PC-9 (cell line): ENCODE data around the gene ZNF341.

ENCODE experiments used
- CTCF ChIP-seq: fragments of 200-600 bp; sonication (generic); conservative IDR thresholded peaks from 2 replicates; pipeline ENCODE4 v1.6.1; 2017; ENCODE audit warnings: mixed run types, antibody characterized with exemption, mild to moderate bottlenecking, moderate library complexity
- EZH2 ChIP-seq: fragments of 200-600 bp; sonication (generic); IDR thresholded peaks from 2 replicates; pipeline ENCODE4 v1.8.0; 2017; ENCODE audit warnings: antibody characterized with exemption, low read depth

GRCh38 chr20:33736962-33737361, 5.2 kb downstream of the ZNF341 start:
- TF ChIP-seq CTCF: no peak
- no peak for TF ChIP-seq EZH2
